K562 (cell line): ENCODE measurements around the gene TMEM132D. TPM values are rescaled to one million over a fixed set of nuclear protein-coding genes. Genes with fewer than 3 reads are reported as not detected.

Experiments
- ATAC-seq: fragments of 200-7000 bp; cut with Tn5 transposase; 3 replicates; pipeline ENCODE4 v1.9.1; 2020; ENCODE audit warnings: moderate library complexity
- BruUV-seq: library from RNA; stranded (reverse); fragments of 400-500 nt; replicated peaks from 2 replicates; lab custom pipeline; 2021; lab: Mats Ljungman, UMichigan
- CTCF ChIA-PET: fragments of 300-600 bp; formaldehyde crosslinking; extraction: SDS; loops from one replicate; lab custom pipeline; 2021; ENCODE audit warnings: low intra/inter-chr PET ratio; lab: Yijun Ruan, JAX
- POLR2A ChIA-PET: fragments of 300-600, 350-650 bp; sonication (Branson Sonifier 250); formaldehyde crosslinking; extraction: SDS; loops from one replicate; lab custom pipeline; 2021; ENCODE audit warnings: antibody characterized with exemption, inconsistent platforms; lab: Yijun Ruan, JAX
- DNase-seq, 4 experiments: peaks; one replicate each; pipeline versions ENCODE4 v3.0.0 to v3.0.0-alpha.2; 2011 to 2018; ENCODE audit warnings: low spot score in 3 of 4, mixed read lengths in 3 of 4; ENCODE audit errors: extremely low read depth in 1 of 4
- FAIRE-seq: peaks from 2 replicates; lab custom pipeline; 2011; peaks lifted over from hg19 to GRCh38; lab: Jason Lieb, UNC
- H2AFZ ChIP-seq: 2 replicates; pipeline ENCODE4 v1.6.0; 2011; ENCODE audit warnings: low read depth, low read length, control low read depth, inconsistent platforms
- H3K27ac ChIP-seq: fragments of 200-600 bp; 3 replicates; pipeline ENCODE4 v1.8.0; 2011; ENCODE audit warnings: low read depth, mild to moderate bottlenecking, control low read depth, inconsistent platforms, low read length, moderate library complexity, mixed read lengths; ENCODE audit errors: extremely low read depth
- H3K27me3 ChIP-seq, 2 experiments: fragments of 300-600 bp in 1 of 2; 2 replicates in 1 of 2; 3 replicates in 1 of 2; pipeline versions ENCODE4 v1.6.0 to v1.8.0; 2011; ENCODE audit warnings: inconsistent platforms in 2 of 2, low read length in 2 of 2, mild to moderate bottlenecking in 1 of 2, mixed read lengths in 1 of 2, moderate library complexity in 1 of 2; ENCODE audit not compliant: control insufficient read depth in 2 of 2, insufficient read depth in 2 of 2
- H3K36me3 ChIP-seq: fragments of 300-600 bp; 3 replicates; pipeline ENCODE4 v1.8.0; 2011; ENCODE audit warnings: mild to moderate bottlenecking, low read length, inconsistent platforms; ENCODE audit not compliant: control insufficient read depth, insufficient read depth
- H3K4me1 ChIP-seq, 2 experiments: fragments of 200-600 bp in 1 of 2; replicated peaks in 1 of 2; 2 replicates in 1 of 2; 3 replicates in 1 of 2; pipeline versions ENCODE4 v1.5.1 to v1.8.0; 2011; ENCODE audit warnings: inconsistent platforms in 2 of 2, low read length in 2 of 2, mild to moderate bottlenecking in 1 of 2, mixed read lengths in 1 of 2, moderate library complexity in 1 of 2; ENCODE audit not compliant: control insufficient read depth in 2 of 2, insufficient read depth in 2 of 2
- H3K4me2 ChIP-seq: 2 replicates; pipeline ENCODE4 v1.6.1; 2011; ENCODE audit warnings: low read length, control low read depth, inconsistent platforms, mixed read lengths; ENCODE audit not compliant: insufficient read depth
- H3K4me3 ChIP-seq: fragments of 200-600 bp; sonication (generic), shearing (Covaris generic); 2 replicates; pipeline ENCODE4 v1.5.1; 2016; ENCODE audit warnings: control low read depth, inconsistent platforms
- H3K79me2 ChIP-seq: fragments of 200-600 bp; 3 replicates; pipeline ENCODE4 v1.8.0; 2011; ENCODE audit warnings: low read length, inconsistent platforms; ENCODE audit not compliant: control insufficient read depth, insufficient read depth
- H3K9ac ChIP-seq, 2 experiments: 2 replicates each; pipeline versions ENCODE4 v1.6.0 to v1.6.1; 2011; ENCODE audit warnings: low read depth in 2 of 2, low read length in 2 of 2, control low read depth in 1 of 2, inconsistent platforms in 1 of 2, mild to moderate bottlenecking in 1 of 2, mixed read lengths in 1 of 2; ENCODE audit not compliant: insufficient read depth in 1 of 2
- H3K9me1 ChIP-seq: one replicate; pipeline ENCODE4 v1.6.0; 2011; ENCODE audit warnings: inconsistent platforms, mild to moderate bottlenecking, low read length, moderate library complexity; ENCODE audit not compliant: control insufficient read depth, insufficient read depth
- H3K9me3 ChIP-seq: replicated peaks from 2 replicates; pipeline ENCODE4 v1.5.1; 2011; ENCODE audit warnings: low read depth, low read length, inconsistent platforms; ENCODE audit not compliant: control insufficient read depth, insufficient read depth
- H4K20me1 ChIP-seq: replicated peaks from 2 replicates; pipeline ENCODE4 v1.6.1; 2011; ENCODE audit warnings: low read length, inconsistent platforms, mixed read lengths; ENCODE audit not compliant: control insufficient read depth, insufficient read depth
- WGBS: fragments of 100-300 bp; shearing (Covaris generic); methylation state at CpG from one replicate; pipeline ENCODE4 v1.1.6; 2016; ENCODE audit warnings: low coverage, mixed read lengths; ENCODE audit not compliant: insufficient coverage; ENCODE audit errors: missing lambda C conversion rate; 5-methylcytosine and 5-hydroxymethylcytosine counted together
- in situ Hi-C: fragments of 300-500 bp; cut with MboI; formaldehyde crosslinking; loops from 4 replicates; pipeline ENCODE4 v1.15.0; 2018; ENCODE audit warnings: inconsistent platforms, mixed read lengths
- intact Hi-C: fragments of 100-400 bp; cut with micrococcal nuclease; formaldehyde crosslinking; loops from 2 replicates; pipeline ENCODE4 v1.14.2; 2022
- polyA plus RNA-seq, 8 experiments: library from polyadenylated mRNA; depleted of rRNA in 4 of 8; stranded (reverse) in 5 of 8; unstranded in 3 of 8; fragments of >200 nt; fragmentation: Nextera tagmentation in 2 of 8; fragmentation: Illumina TruSeq in 1 of 8; extraction: Ambion mirVana in 2 of 8; extraction: Trizol in 1 of 8; gene quantifications; 2 replicates each; pipeline versions ENCODE4 v1.2.1 to v1.2.3, GENCODE V29; 2011 to 2014; ENCODE audit warnings: inconsistent platforms in 1 of 8, missing spikeins in 1 of 8
- total RNA-seq, 7 experiments: library from RNA; depleted of rRNA in 6 of 7; stranded (reverse); fragments of >200 nt in 6 of 7; fragmentation: Illumina TruSeq in 2 of 7; extraction: Trizol in 2 of 7; gene quantifications; 2 replicates each; pipeline versions ENCODE4 v1.2.1 to v1.2.3, GENCODE V29; 2011 to 2021; ENCODE audit warnings: low replicate concordance in 1 of 7
- TF ChIP-seq, protein P1 (sequence below), 3 experiments: IDR thresholded peaks in 2 of 3; conservative IDR thresholded peaks in 1 of 3; 2 replicates each; pipeline ENCODE4 v1.5.1; 2011 to 2012; ENCODE audit warnings: low read length in 3 of 3, mild to moderate bottlenecking in 3 of 3, control low read depth in 2 of 3, improper control_type of control experiment in 1 of 3, inconsistent platforms in 1 of 3, low read depth in 1 of 3, mixed read lengths in 1 of 3, moderate library complexity in 1 of 3; ENCODE audit not compliant: insufficient read depth in 2 of 3
- TF ChIP-seq, protein P2 (sequence below): fragments of 250-450 bp; sonication (Bioruptor Pico); IDR thresholded peaks from 2 replicates; pipeline ENCODE4 v1.8.0; 2022; ENCODE audit warnings: inconsistent platforms

Gene TMEM132D
- total and polyA plus RNA-seq, 9 of the 15 experiments (the other 6 are each of a cell fraction or from before 2014, with no cell fraction given) = not detected

DNA sequence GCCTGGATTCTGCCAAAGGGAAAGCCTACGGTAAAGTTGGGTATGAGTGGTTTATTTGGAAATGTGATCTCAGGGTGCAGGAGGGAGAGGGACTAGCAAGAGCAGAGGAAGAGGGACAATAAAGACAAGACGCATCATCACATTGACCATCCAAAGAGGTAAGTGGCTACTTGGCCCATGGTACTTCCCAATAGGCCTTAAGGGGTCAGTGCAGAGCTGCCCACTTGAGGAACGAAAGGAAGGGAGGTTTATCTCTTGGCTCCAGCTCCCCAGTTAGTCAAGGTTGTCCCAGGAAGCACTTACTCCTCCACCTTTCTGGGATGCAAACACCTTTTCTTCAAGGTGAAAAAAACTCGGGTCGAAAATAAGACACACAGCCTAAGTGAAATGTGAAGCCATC is 323.9 kb downstream of the TMEM132D start:
- POLR2A ChIA-PET = no interaction called here
- H3K9me1 ChIP-seq = no peaks in the 10 kb centered on the region

More for the DNA sequence above, 323.9 kb downstream of the TMEM132D start:
- no TSS peak for BruUV-seq
- FAIRE-seq (no peak), DNase-seq (no peak), ATAC-seq (no peak)
- WGBS = 0% methylated on average over 5 of the region's 5 CpGs
- TF ChIP-seq, protein P1, sequence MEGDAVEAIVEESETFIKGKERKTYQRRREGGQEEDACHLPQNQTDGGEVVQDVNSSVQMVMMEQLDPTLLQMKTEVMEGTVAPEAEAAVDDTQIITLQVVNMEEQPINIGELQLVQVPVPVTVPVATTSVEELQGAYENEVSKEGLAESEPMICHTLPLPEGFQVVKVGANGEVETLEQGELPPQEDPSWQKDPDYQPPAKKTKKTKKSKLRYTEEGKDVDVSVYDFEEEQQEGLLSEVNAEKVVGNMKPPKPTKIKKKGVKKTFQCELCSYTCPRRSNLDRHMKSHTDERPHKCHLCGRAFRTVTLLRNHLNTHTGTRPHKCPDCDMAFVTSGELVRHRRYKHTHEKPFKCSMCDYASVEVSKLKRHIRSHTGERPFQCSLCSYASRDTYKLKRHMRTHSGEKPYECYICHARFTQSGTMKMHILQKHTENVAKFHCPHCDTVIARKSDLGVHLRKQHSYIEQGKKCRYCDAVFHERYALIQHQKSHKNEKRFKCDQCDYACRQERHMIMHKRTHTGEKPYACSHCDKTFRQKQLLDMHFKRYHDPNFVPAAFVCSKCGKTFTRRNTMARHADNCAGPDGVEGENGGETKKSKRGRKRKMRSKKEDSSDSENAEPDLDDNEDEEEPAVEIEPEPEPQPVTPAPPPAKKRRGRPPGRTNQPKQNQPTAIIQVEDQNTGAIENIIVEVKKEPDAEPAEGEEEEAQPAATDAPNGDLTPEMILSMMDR (IDR thresholded peaks at IDR 0.05 in 2 of 3, conservative IDR thresholded peaks at IDR 0.05 in 1 of 3; ENCODE audit: insufficient read depth in 2 of 3, low read depth in 1 of 3, low read length in 3 of 3) = peak in 1 of 3 experiments; percentile 21; a peak in 1 of 6 replicates
- TF ChIP-seq, protein P2, sequence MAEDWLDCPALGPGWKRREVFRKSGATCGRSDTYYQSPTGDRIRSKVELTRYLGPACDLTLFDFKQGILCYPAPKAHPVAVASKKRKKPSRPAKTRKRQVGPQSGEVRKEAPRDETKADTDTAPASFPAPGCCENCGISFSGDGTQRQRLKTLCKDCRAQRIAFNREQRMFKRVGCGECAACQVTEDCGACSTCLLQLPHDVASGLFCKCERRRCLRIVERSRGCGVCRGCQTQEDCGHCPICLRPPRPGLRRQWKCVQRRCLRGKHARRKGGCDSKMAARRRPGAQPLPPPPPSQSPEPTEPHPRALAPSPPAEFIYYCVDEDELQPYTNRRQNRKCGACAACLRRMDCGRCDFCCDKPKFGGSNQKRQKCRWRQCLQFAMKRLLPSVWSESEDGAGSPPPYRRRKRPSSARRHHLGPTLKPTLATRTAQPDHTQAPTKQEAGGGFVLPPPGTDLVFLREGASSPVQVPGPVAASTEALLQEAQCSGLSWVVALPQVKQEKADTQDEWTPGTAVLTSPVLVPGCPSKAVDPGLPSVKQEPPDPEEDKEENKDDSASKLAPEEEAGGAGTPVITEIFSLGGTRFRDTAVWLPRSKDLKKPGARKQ = no peak
- Histone ChIP-seq H3K4me2 (no peak overlapping the region), H3K9ac (no peak overlapping the region), H2AFZ (no peak overlapping the region), H3K9me3 (no peaks in the 10 kb centered on the region; the same call in 1 of the 2 replicates), H3K27me3 (peaks cover 0 to 4% of the 10 kb centered on the region in 2 experiments; a peak in 3 of 5 replicates), H3K4me1 (no peaks in the 10 kb centered on the region), H3K27ac (no peak overlapping the region), H3K4me3 (no peak overlapping the region), H3K36me3 (no peaks in the 10 kb centered on the region), H3K79me2 (no peaks in the 10 kb centered on the region), H4K20me1 (no peaks in the 10 kb centered on the region)
- intact Hi-C loops (no loop called here), in situ Hi-C loops (no loop called here)
- CTCF ChIA-PET = no interaction called here
